NCI-H2029 treated with DMSO at 0.1 percent for 48 hours (cell line): Measurements from ENCODE around the gene TSSK2.
"Not testable (repeated sequence)": the region's sequence is repeated elsewhere in the genome, so short reads cannot be mapped to it uniquely, and the experiment has no call there.

Source experiments
- DNase-seq: peaks from one replicate; lab custom pipeline; 2025; lab: John Stamatoyannopoulos, UW

The TSSK2 gene

DNA sequence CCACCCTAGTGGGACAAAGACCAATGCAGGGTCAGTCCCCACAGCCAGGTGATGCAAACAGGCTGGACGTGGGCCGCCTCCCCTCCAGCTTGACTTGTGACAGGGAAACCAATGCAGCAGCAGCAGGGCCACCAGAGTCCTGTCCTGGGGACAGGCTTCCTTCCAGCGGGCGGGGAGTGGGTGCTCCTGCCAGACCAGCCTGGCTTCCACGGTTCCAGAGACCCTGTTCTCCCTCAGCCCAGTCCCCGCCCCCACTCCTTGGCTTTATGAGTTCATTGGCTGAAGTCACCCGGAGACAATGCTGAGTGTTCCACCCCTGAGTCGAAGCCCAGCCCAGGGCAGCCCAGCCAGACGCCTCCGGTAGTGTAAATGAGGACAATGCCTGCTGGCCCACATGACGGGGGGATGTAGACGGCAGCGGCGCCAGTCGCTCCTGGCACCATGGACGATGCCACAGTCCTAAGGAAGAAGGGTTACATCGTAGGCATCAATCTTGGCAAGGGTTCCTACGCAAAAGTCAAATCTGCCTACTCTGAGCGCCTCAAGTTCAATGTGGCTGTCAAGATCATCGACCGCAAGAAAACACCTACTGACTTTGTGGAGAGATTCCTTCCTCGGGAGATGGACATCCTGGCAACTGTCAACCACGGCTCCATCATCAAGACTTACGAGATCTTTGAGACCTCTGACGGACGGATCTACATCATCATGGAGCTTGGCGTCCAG lies at the start of gene TSSK2:
TSS of gene TSSK2 (plus strand) at position 350 of the 726 bp plus-strand sequence. CDS start at position 442, 92 bp downstream.
- no peak for DNase-seq

DNA sequence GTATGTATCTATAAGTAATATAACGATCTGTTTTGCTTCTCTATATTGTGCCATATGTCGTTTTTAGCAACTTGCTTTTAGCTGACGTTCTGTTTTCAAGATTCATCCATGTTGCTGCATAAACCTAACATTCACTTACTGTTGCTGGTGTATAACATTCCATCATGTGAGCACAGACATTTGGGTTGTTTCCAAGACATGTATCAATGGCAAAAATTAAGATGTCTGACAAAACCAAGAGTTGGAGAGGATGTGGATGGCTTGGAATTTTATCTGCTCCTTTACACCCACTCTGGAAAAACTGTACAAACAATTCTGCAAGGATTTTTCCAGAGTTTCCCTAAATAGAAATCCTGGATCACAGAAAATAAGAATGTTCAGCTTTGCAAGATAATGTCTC lies 49.8 kb upstream of the TSSK2 start:
- no peak for DNase-seq

DNA sequence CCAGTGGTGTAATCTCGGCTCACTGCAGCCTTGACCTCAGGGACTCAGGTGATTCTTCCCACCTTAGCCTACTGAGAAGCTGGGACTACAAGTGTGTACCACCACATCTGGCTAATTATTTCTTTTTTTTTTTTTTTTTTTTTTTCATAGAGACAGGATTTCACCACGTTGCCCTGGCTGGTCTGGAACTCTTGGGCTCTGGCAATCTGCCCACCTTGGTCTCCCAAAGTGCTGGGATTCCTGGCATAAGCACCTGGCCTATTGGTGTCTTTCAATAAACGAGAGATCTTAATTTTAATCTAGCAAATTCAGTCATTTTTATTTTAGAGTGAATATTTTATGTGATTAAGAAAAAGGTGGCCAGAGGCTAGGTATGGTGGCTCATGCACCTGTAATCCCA lies 49.0 kb upstream of the TSSK2 start:
- DNase-seq: no peak

DNA sequence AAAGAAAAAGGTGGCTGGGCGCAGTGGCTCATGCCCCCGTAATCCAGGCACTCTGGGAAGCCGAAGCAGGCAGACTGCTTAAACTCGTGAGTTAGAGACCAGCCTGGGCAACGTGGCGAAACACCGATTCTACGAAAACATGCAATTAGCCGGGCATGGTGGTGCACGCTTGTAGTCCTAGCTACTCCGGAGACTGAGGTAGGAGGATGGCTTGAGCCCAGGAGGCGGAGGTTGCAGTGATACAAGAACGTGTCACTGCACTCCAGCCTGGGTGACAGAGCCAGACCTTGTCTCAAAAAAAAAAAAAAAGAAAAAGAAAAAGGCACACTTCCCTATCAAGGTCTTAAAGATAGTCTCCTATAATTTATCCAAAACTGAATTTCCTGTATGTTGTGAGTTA lies 48.3 kb upstream of the TSSK2 start:
- DNase-seq: no peak

DNA sequence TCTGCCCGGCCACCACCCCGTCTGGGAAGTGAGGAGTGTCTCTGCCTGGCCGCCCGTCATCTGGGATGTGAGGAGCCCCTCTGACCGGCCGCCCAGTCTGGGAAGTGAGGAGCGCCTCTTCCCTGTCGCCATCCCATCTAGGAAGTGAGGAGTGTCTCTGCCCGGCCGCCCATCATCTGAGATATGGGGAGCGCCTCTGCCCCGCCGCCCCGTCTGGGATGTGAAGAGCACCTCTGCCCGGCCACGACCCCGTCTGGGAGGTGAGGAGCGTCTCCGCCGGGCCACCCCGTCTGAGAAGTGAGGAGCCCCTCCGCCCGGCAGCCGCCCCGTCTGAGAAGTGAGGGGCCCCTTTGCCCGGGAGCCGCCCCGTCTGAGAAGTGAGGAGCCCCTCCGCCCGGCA lies 47.0 kb upstream of the TSSK2 start:
- DNase-seq: not testable (repeated sequence)

DNA sequence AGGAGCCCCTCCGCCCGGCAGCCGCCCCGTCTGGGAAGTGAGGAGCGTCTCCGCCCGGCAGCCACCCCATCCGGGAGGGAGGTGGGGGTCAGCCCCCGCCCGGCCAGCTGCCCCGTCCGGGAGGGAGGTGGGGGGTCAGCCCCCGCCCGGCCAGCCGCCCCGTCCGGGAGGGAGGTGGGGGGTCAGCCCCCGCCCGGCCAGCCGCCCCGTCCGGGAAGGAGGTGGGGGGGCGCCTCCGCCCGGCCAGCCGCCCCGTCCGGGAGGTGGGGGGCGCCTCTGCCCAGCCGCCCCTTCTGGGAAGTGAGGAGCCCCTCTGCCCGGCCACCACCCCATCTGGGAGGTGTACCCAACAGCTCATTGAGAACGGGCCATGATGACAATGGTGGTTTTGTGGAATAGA lies 46.5 kb upstream of the TSSK2 start:
- not testable (repeated sequence) for DNase-seq

DNA sequence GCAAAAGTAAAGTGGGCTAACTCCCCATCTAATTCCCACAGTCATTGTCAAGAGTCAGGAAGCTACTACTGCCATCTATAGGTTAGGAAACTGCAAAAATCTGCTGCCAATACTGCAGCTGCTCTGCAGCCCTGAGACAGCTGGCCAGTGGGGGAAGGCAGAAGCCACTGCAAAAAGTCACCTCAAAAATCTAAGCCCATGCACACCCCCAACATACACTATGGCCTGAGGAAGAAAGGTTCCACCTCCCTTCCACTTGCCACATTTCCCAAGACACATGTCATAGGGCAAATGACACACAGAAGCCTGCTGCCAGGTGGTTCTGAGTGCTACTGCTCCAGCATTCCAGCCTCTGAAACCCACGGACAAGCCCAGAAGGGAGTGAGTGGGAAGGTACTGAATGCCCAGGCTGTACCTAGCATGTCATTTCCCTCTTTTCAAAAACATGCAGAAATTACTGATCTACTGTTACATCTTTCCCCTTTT lies 45.8 kb upstream of the TSSK2 start:
- DNase-seq: no peak

DNA sequence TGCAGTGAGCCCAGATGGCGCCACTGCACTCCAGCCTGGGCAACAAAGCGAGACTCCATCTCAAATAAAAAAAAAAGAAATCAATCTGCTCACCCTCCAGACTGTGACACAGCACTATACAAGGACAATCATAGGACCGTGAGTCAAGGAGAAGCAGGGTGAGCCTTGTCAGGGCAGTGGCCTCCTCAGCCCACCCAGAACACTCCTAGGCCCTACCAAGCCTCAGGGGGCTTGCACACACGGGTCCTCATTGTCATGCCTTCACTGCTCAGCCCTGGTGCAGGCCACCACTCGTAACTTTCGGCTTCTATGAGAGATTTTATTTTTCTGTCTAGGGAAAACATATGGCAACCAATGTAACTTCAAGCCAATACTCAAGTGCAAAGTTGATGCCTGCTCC lies 44.7 kb upstream of the TSSK2 start:
- no peak for DNase-seq

DNA sequence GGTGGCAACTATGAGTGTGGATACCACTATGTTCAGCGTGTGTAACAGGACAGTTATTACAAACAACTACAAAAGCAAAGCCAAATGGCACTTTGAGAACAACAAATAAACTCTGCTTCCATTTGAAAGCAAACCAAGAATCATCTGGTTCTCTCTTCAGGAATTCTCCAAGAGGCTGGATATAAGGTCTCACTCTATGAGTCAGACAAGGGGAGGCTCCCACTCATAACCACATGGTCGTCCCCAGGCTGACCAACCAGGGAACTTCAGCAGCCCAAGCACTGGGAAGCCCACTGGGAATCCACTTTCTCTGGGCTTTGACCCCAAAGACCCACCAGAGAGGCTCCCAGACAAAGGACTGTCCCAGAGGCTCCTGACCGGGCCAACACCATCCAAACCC lies 44.2 kb upstream of the TSSK2 start:
- no peak for DNase-seq

DNA sequence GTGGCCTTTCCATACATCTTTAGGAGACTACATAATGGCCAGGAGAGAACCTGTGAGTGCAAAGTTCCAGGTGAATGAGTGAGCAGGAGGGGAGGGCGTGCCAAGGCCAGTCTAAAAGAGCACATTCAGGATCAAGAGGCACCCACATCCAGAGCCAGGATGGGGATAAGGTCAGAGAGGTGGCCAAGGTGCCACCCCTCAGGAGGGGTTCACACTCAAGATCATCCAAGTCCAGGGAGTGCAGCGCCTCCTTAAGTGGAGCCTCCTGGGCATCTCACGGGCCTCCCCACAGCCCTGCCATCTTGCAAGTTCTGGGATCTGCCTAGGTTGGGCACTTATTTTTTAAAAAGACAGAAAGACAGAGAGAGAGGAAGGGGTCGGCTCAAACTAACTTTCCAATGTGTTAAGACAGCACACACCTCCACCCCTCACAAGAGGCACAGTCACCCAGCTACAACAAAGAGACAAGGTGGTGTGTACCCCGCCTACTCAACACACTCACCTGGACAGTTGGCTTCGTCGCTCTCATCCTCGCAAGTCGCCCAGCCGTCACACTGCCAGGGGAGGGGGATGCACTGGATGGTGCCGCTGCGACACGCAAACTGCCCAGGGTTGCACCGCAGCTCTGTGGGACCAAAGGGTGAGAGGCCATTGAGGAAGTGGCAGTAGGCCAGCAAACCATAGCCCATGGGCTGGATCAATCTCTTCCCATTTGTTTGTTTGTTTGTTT lies 42.1 kb upstream of the TSSK2 start:
- DNase-seq: no peak

DNA sequence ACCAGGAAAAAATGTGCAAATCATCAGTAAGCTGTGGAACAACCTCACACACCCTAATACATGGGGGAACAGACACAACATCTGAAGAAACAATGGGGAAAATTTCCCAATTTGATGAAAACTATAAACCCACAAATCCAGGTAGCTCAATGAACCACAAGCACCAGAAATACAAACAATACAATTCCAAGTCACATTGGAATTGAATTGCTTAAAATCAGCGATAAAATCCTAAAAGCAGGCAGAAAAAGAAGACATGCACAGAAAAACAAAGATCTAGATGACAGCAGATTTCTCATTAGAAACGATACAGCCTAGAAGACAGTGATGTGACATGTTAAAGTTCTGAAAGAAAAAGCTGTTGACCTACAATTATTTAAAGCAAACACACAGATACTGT lies 40.9 kb upstream of the TSSK2 start:
- DNase-seq: no peak

DNA sequence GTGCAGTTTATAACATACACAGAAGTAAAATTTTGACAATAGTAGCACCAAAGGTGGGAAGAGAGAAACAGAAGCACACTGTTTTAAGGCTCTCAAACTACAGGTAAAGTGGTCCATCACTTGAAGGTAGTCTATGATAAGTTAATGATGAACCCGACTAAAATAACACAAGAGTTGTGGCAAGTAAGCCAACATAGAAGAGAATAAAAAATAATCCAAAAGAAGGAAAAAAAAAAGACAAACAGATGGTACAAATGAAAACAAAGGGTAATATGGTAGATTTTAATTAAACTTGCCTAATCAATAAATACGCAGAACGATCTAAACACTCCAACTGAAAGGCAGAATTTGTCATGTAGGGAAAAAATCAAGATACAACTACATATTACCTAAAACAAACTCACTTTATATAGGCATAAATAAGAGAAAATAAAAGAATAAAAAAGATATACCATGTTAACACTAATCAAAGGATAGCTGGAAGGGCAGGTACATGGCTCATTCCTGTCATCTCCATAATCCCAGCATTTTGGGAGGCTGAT lies 40.5 kb upstream of the TSSK2 start:
- no peak for DNase-seq

DNA sequence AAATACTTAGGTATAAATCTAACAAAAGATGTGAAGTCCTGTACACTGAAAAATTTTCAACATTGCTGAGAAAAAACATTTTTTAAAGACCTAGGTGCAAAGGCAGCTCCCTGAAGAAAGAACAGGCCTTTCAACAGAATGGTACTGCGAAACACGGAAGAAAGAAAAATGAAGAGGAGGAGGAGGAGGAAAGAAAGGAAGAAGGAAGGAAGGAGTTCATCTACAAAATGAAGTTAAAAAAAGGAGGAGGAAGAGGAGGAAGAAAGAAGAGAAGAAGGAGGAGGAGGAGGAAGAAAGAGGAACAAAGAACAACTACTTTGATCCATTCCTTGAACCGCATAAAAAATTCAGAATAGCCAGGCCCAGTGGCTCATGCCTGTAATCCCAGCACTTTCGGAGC lies 38.4 kb upstream of the TSSK2 start:
- no peak for DNase-seq

DNA sequence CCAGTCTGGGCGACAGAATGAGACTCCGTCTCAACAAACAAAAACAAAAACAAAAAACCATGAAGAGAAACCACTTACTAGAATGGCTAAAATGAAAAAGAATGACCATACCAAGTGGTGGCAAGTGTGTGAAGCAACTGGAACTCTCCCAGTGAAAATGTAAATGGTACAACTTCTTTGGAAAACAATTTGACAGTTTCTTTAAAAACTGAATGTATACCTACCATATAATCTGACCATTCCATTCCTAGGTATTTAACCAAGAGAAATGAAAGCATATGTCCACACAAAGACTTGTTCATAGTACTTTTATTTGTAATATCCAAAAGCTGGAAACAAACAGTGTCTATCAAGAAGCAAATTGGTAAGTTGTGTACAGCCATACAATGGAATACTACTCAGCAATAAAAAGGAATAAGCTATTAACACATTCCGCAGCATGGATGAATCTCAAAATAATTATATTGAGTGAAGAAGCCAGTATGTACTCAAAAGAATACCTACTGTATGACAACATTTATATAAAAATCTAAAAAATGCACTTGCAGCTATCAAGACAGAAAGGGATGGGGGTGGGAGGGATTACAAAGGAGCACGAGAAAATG lies 36.6 kb upstream of the TSSK2 start:
- DNase-seq: no peak

DNA sequence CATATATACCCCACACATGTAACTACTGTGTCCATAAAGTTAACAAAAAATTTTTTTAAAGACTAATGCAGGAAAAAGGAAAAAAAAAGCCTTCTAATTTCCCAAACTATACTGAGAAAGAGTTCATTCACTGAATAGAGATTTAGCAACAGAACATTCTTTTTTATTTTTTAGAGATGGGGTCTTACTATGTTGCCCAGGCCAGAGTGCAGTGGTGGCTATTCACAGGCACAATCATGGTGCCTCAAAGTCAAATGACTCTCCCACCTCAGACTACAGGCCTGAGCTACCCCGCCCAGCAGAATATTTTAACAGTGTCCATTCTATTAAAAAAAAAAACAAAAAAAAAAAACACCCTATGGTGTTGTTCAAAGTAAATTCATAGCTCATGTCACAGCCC lies 34.6 kb upstream of the TSSK2 start:
- no peak for DNase-seq

DNA sequence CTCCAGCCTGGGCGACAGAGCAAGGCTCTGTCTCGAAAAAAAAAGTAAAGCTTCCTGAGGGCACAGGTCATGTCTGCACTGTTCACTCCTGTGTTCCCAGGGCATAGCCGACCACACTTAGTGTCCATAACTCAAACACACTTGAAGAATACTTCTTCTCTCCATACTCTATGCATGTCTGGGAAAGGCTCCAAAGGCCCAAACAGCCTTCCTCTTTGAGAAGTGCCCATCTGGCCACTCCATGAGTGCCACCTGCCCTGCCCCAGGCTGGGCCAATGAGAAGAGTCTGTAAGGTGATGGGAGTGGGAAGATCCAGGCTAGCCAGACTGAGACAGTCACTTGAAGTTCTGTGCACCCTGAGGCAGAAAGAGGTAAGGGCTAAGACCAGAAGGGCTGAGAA lies 33.6 kb upstream of the TSSK2 start:
- no peak for DNase-seq

DNA sequence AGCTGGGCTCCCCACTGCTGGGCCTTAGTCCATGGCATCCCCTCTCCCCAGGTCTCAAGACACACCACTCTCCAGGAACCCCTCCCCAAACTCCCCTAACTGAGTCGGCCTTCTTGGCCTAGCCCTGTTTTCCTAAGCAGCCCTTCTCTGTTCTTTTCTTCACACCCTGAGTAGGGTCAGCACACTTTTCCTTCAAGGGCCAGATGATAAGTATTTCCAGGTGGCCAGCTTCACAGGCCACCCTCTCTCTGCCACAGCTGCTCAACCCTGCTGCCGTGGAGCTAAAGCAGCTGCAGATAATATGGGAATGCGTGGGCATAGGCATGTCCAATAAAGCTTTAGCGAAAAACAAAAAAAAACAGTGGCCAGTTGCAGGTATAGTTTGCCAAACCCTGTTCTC lies 33.0 kb upstream of the TSSK2 start:
- DNase-seq: no peak

DNA sequence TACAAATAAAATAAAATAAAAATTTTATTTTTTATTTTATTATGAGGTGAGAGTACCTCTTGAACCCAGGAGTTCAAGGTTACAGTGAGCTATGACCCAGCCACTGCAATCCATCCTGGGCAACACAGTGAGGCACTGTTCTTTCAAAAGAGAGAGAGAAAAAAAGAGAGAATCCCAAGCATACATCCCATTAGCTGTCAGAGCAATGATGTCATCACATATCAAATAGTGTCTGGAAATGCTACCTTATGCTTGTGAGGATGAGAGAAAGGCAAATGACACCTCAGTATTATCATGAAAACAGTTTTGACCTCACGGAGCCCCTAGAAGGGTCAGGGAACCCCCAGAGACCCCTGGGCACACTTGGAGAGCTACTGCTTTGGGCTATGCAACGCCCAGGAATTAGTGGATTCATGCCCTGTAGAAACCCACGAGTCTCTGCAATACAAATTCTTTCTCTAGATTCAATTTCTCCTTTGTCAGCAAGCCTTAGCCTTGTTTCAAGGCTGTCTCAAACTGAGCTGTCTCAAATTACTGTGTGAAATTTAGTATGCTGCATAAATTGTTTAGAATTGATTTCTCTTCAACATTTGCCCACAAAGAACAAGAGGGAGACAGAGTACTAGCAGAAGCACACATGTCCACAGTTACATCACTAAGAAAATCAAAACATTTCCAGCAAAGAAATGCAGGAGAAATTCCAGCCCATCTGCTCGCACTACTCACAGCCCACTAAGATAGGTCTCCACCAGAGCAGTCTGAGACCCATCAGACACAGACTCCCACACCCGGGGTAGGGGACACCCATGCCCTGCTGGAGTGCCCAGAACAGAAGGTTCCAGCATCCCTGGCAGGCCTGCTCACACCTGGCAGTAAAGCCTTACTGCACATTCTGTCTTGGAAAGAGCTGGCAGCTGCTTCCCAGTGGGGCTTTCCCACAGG lies 27.0 kb upstream of the TSSK2 start:
- no peak for DNase-seq

DNA sequence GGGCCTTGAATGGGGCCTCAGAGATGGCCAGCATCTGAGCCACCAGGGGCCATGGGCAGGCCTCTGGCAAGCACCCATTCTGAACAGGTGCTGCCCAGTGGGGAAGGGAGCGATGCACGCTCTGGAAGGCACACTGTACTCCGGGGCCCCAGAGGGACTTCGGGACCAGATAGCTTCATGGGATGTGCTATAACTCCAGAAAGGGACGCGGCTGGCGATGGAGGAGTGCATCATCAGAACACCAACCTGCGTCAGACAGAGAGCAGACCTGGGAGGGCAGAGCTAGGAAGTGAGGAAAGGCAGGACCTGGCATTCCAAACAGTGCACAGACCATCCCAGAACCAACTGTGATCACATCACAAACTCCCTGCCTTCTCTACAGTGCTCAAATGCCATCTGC lies 25.7 kb upstream of the TSSK2 start:
- no peak for DNase-seq

DNA sequence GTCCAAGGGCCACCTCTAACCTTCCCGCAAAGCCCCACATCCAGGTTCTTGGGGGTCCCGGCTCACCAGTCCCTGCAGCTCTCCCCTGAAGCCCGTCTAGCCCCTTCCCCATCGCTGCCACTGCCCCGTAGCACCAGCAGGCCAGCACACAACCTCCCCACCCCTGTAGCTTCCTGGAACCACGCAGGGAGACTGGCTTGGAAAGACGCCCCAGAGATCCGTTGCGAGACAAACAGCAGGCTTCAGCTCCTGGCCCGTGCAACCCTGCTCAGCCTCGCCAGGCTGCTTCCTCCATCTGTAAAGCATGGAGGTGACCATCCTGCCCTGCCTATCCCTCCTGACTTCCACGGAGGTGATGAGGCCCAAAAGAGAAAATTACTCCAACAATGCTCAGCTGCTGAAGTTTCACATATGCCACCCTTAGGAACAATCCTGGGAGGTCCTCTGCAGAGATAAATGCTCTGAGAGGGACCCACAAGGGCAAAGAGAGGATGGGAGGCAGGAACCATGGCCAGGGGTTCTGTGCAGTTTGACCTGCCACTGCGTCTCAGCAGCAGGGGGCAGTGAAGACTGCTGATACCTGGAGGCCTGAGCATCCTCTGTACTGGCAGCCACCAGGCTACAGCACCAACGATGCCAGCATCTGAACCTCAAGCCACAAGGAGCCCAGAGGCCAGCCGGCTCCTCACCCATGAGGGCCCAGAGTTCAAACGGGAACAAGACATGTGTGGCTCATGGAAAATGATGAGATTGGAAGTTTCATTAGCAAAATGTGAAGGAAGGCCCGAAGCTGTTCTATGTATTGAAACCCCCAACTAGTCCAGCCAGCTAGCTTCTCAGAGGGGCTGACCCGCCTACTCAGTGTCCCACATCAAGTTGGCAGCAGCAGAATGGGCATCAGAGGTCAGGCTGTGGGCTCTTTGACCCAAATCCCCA lies 25.0 kb upstream of the TSSK2 start:
- DNase-seq: no peak
